Sigmoid colon (tissue), 7 donors: ENCODE results near the gene ZIC5. TPM values are rescaled to one million over a fixed set of nuclear protein-coding genes. Genes with fewer than 3 reads are reported as not detected.
A peak's percentile ranks its signal among the peaks of the same experiment; 100 is the strongest.

Source experiments
- DNase-seq: peaks from one replicate; pipeline ENCODE4 v3.0.0-alpha.2; 2019
- H3K27ac ChIP-seq, 4 donors: fragments of 200-600 bp; sonication (generic); one replicate each; pipeline ENCODE4 v1.5.1; 2016 to 2019; ENCODE audit warnings: mild to moderate bottlenecking in 1 of 4
- H3K27me3 ChIP-seq, 3 donors: fragments of 200-600 bp; sonication (generic); one replicate each; pipeline ENCODE4 v1.5.1; 2019; ENCODE audit warnings: mild to moderate bottlenecking in 1 of 3
- H3K36me3 ChIP-seq, 4 donors: fragments of 200-600 bp; sonication (generic); one replicate each; pipeline ENCODE4 v1.5.1; 2016 to 2019
- H3K4me1 ChIP-seq, 4 donors: fragments of 200-600 bp; sonication (generic); one replicate each; pipeline ENCODE4 v1.5.1; 2017 to 2019
- H3K4me3 ChIP-seq, 4 donors: fragments of 200-600 bp; sonication (generic); one replicate each; pipeline ENCODE4 v1.5.1; 2017 to 2019; ENCODE audit warnings: mild to moderate bottlenecking in 2 of 4, moderate library complexity in 1 of 4
- H3K9me3 ChIP-seq, 4 donors: fragments of 200-600 bp in 3 of 4; sonication (generic) in 3 of 4; one replicate each; pipeline versions ENCODE4 v1.5.1 to v1.6.1; 2013 to 2019
- CTCF ChIP-seq, 4 experiments: fragments of 450-650 bp in 3 of 4; fragments of 200-600 bp in 1 of 4; IDR thresholded peaks; one replicate each; pipeline ENCODE4 v1.5.1; 2016 to 2019; ENCODE audit warnings: antibody characterized with exemption in 4 of 4, mild to moderate bottlenecking in 3 of 4, moderate library complexity in 2 of 4
- EP300 ChIP-seq, 4 donors: sonication (generic); formaldehyde crosslinking; IDR thresholded peaks; one replicate each; pipeline ENCODE4 v1.6.1; 2017; ENCODE audit warnings: antibody characterized with exemption in 4 of 4
- POLR2A ChIP-seq, 2 donors: fragments of 450-650 bp; IDR thresholded peaks; one replicate each; pipeline ENCODE4 v1.6.1; 2016; ENCODE audit warnings: antibody characterized with exemption in 2 of 2, mild to moderate bottlenecking in 2 of 2, moderate library complexity in 2 of 2
- POLR2AphosphoS5 ChIP-seq, 4 donors: sonication (generic); formaldehyde crosslinking; IDR thresholded peaks; one replicate each; pipeline ENCODE4 v1.6.1; 2017; ENCODE audit warnings: antibody characterized with exemption in 4 of 4
- WGBS, 2 donors: extraction: QIAGEN DNeasy Blood & Tissue Kit; methylation state at CpG; one replicate each; pipeline ENCODE4 v1.1.7; 2013; 5-methylcytosine and 5-hydroxymethylcytosine counted together
- intact Hi-C: fragments of 100-400 bp; cut with DNase I; formaldehyde crosslinking; loops from one replicate; pipeline ENCODE4 v1.15.1; 2023
- polyA plus RNA-seq, 3 donors: library from polyadenylated mRNA; stranded (reverse); fragments of 200-250 nt; gene quantifications; one replicate each; pipeline ENCODE4 v1.2.3, GENCODE V29; 2013
- total RNA-seq, 4 donors: library from RNA; depleted of rRNA; stranded (reverse); fragments of >200 nt; gene quantifications; one replicate each; pipeline ENCODE4 v1.1.0, GENCODE V29; 2016
- donor health status: healthy with polysubstance abuse.
- donor health status: Bipolar disorder and iron deficiency.
- donor health status: healthy.

ZIC5 gene
- total and polyA plus RNA-seq, 7 donors, result not detected

GRCh38 chr13:99960663-99961311 lies 10.8 kb downstream of the ZIC5 start:
- Histone ChIP-seq H3K4me3 (no peak overlapping the region), H3K27ac (no peak overlapping the region), H3K36me3 (no peaks in the 10 kb centered on the region), H3K4me1 (peaks cover 0 to 37% (median 31%) of the 10 kb centered on the region in 4 donors), H3K9me3 (no peaks in the 10 kb centered on the region), H3K27me3 (peaks cover 65 to 100% (median 89%) of the 10 kb centered on the region in 3 donors)
- TF ChIP-seq POLR2AphosphoS5 (IDR thresholded peaks at IDR 0.05) (no peak), CTCF (IDR thresholded peaks at IDR 0.05) (no peak)
- DNase-seq, result no peak
- 8 to 10% methylated on average over 13 of the region's 13 CpGs for WGBS, 2 donors
- intact Hi-C loops, result loop anchor here (10.0 kb wide), 1 partner anchor 714 kb away; the partner anchor contains the start of gene TMTC4

- H3K4me1 ChIP-seq, result peaks cover 0 to 41% (median 33%) of the 10 kb centered on the region in 4 donors
- TF ChIP-seq POLR2AphosphoS5 (IDR thresholded peaks at IDR 0.05) (peak in 1 of 4 donors; percentile 11), POLR2A (IDR thresholded peaks at IDR 0.05) (no peak)
Measured at GRCh38 chr13:99959540-99960230, 11.9 kb downstream of the ZIC5 start.

GRCh38 chr13:99959127-99959539 lies 12.4 kb downstream of the ZIC5 start:
- no peak for DNase-seq
- H3K27me3 ChIP-seq, result peaks cover 64 to 100% (median 92%) of the 10 kb centered on the region in 3 donors
- H3K4me1 ChIP-seq, result peaks cover 0 to 41% (median 33%) of the 10 kb centered on the region in 4 donors
- intact Hi-C loops, result loop anchor here (5.0 kb wide), 1 partner anchor 33 kb away; no protein-coding TSS in a partner anchor
- H3K4me3 ChIP-seq, result no peak overlapping the region
- WGBS, 2 donors, result 9 to 16% methylated on average over 10 of the region's 10 CpGs
- H3K27ac ChIP-seq, result no peak overlapping the region
- H3K36me3 ChIP-seq, result no peaks in the 10 kb centered on the region
- no peaks in the 10 kb centered on the region for H3K9me3 ChIP-seq
- TF ChIP-seq EP300 (IDR thresholded peaks at IDR 0.05), result no peak
- no peak for TF ChIP-seq CTCF (IDR thresholded peaks at IDR 0.05)
- TF ChIP-seq POLR2A (IDR thresholded peaks at IDR 0.05), result no peak
- no peak for TF ChIP-seq POLR2AphosphoS5 (IDR thresholded peaks at IDR 0.05)

More at GRCh38 chr13:99959540-99960230, 11.9 kb downstream of the ZIC5 start:
- Histone ChIP-seq H3K36me3 (no peaks in the 10 kb centered on the region), H3K4me3 (peak overlapping the region in 1 of 4 donors; percentile 5), H3K9me3 (no peaks in the 10 kb centered on the region), H3K27ac (no peak overlapping the region), H3K27me3 (peaks cover 64 to 100% (median 92%) of the 10 kb centered on the region in 3 donors)
- DNase-seq, result no peak
- intact Hi-C loops, result loop anchor here (5.0 to 10.0 kb wide), 2 partner anchors 33 to 715 kb away; partner anchors contain the start of gene TMTC4
- 4 to 5% methylated on average over 49 of the region's 49 CpGs for WGBS, 2 donors

GRCh38 chr13:99958406-99959126 lies 13.0 kb downstream of the ZIC5 start:
- Histone ChIP-seq H3K27ac (no peak overlapping the region), H3K9me3 (no peaks in the 10 kb centered on the region), H3K27me3 (peaks cover 64 to 100% (median 87%) of the 10 kb centered on the region in 3 donors), H3K4me3 (no peak overlapping the region), H3K4me1 (peaks cover 0 to 41% (median 33%) of the 10 kb centered on the region in 4 donors), H3K36me3 (no peaks in the 10 kb centered on the region)
- 13 to 17% methylated on average over 35 of the region's 35 CpGs for WGBS, 2 donors
- intact Hi-C loops, result loop anchor here (5.0 kb wide), 1 partner anchor 34 kb away; no protein-coding TSS in a partner anchor
- TF ChIP-seq POLR2AphosphoS5 (IDR thresholded peaks at IDR 0.05), result no peak
- no peak for TF ChIP-seq EP300 (IDR thresholded peaks at IDR 0.05)
- TF ChIP-seq CTCF (IDR thresholded peaks at IDR 0.05), result no peak
- TF ChIP-seq POLR2A (IDR thresholded peaks at IDR 0.05), result no peak
- no peak for DNase-seq
